Measurements from ENCODE around the gene SLC25A22. TPM values are rescaled to one million over a fixed set of nuclear protein-coding genes. Genes with fewer than 3 reads are reported as not detected.
A peak's percentile ranks its signal among the peaks of the same experiment; 100 is the strongest.

The SLC25A22 gene
- total and polyA plus RNA-seq, 2 donors (not counting 1 experiment from before 2014, with no cell fraction given): 9.9 to 10.4 TPM

GRCh38 chr11:843818-844692, 46.0 kb upstream of the SLC25A22 start:
- Histone ChIP-seq H3K27ac (ENCODE audit: insufficient read depth, low read length) (peak overlapping the region; percentile 87), H3K9me3 (ENCODE audit: control insufficient read depth, insufficient read depth, low read depth, low read length) (no peaks in the 10 kb centered on the region), H3K4me2 (ENCODE audit: extremely low read depth, insufficient read depth, low read length) (peak overlapping the region; percentile 61), H3K27me3 (ENCODE audit: control insufficient read depth, insufficient read depth, low read length) (no peaks in the 10 kb centered on the region), H3K36me3 (ENCODE audit: control insufficient read depth, insufficient read depth, low read length) (peaks cover 20% of the 10 kb centered on the region), H3K9ac (ENCODE audit: insufficient read depth, low read length) (peak overlapping the region; percentile 95), H4K20me1 (ENCODE audit: control insufficient read depth, extremely low read depth, insufficient read depth, low read length) (peaks cover 5% of the 10 kb centered on the region), H3K4me3 (replicated peaks in 1 of 4; ENCODE audit: control extremely low read depth in 1 of 4, insufficient read depth in 1 of 4, low read depth in 3 of 4, low read length in 4 of 4) (peak overlapping the region; percentile 59 to 96 (median 89)), H3K4me1 (ENCODE audit: control insufficient read depth, extremely low read depth, insufficient read depth, low read length) (peaks cover 41% of the 10 kb centered on the region), H2AFZ (ENCODE audit: low read length) (no peak overlapping the region), H3K79me2 (ENCODE audit: control insufficient read depth, insufficient read depth, low read length) (peaks cover 73% of the 10 kb centered on the region)
- peak; percentile 93 to 96 for DNase-seq (ENCODE audit: low read depth in 2 of 2)
- no peak for TF ChIP-seq CTCF (conservative IDR thresholded peaks at IDR 0.05 in 1 of 2, IDR thresholded peaks at IDR 0.05 in 1 of 2; ENCODE audit: low read depth in 1 of 2, low read length in 2 of 2)
- no peak for TF ChIP-seq EZH2 (IDR thresholded peaks at IDR 0.05; ENCODE audit: low read length, missing control alignments)

- Histone ChIP-seq H3K9me3 (ENCODE audit: control insufficient read depth, insufficient read depth, low read depth, low read length) (no peaks in the 10 kb centered on the region), H2AFZ (ENCODE audit: low read length) (no peak overlapping the region), H3K4me3 (replicated peaks in 1 of 4; ENCODE audit: control extremely low read depth in 1 of 4, insufficient read depth in 1 of 4, low read depth in 3 of 4, low read length in 4 of 4) (peak overlapping the region; percentile 59 to 96 (median 89)), H3K27me3 (ENCODE audit: control insufficient read depth, insufficient read depth, low read length) (no peaks in the 10 kb centered on the region), H4K20me1 (ENCODE audit: control insufficient read depth, extremely low read depth, insufficient read depth, low read length) (peaks cover 5% of the 10 kb centered on the region), H3K27ac (ENCODE audit: insufficient read depth, low read length) (peak overlapping the region; percentile 87), H3K36me3 (ENCODE audit: control insufficient read depth, insufficient read depth, low read length) (peaks cover 23% of the 10 kb centered on the region), H3K4me2 (ENCODE audit: extremely low read depth, insufficient read depth, low read length) (peak overlapping the region; percentile 61), H3K9ac (ENCODE audit: insufficient read depth, low read length) (peak overlapping the region; percentile 95), H3K4me1 (ENCODE audit: control insufficient read depth, extremely low read depth, insufficient read depth, low read length) (peaks cover 34% of the 10 kb centered on the region), H3K79me2 (ENCODE audit: control insufficient read depth, insufficient read depth, low read length) (peaks cover 75% of the 10 kb centered on the region)
- no peak for DNase-seq (ENCODE audit: low read depth in 2 of 2)
- TF ChIP-seq CTCF (conservative IDR thresholded peaks at IDR 0.05 in 1 of 2, IDR thresholded peaks at IDR 0.05 in 1 of 2; ENCODE audit: low read depth in 1 of 2, low read length in 2 of 2): no peak
Measured at GRCh38 chr11:843086-843734, 45.1 kb upstream of the SLC25A22 start.

- H4K20me1 ChIP-seq (ENCODE audit: control insufficient read depth, extremely low read depth, insufficient read depth, low read length): peaks cover 5% of the 10 kb centered on the region
- TF ChIP-seq EZH2 (IDR thresholded peaks at IDR 0.05; ENCODE audit: low read length, missing control alignments) (no peak), CTCF (conservative IDR thresholded peaks at IDR 0.05 in 1 of 2, IDR thresholded peaks at IDR 0.05 in 1 of 2; ENCODE audit: low read depth in 1 of 2, low read length in 2 of 2) (no peak)
- H3K4me2 ChIP-seq (ENCODE audit: extremely low read depth, insufficient read depth, low read length): peak within 1 kb of the TSS; percentile 99
- H3K9ac ChIP-seq (ENCODE audit: insufficient read depth, low read length): peak within 1 kb of the TSS; percentile 95
- H3K27me3 ChIP-seq (ENCODE audit: control insufficient read depth, insufficient read depth, low read length): no peaks in the 10 kb centered on the region
- no peaks in the 10 kb centered on the region for H3K9me3 ChIP-seq (ENCODE audit: control insufficient read depth, insufficient read depth, low read depth, low read length)
- DNase-seq (ENCODE audit: low read depth in 2 of 2): peak; percentile 86 to 88
- H3K27ac ChIP-seq (ENCODE audit: insufficient read depth, low read length): peak within 1 kb of the TSS; percentile 87
- H3K4me3 ChIP-seq (replicated peaks in 1 of 4; ENCODE audit: control extremely low read depth in 1 of 4, insufficient read depth in 1 of 4, low read depth in 3 of 4, low read length in 4 of 4): peak within 1 kb of the TSS; percentile 85 to 96 (median 91)
- peaks cover 40% of the 10 kb centered on the region for H3K4me1 ChIP-seq (ENCODE audit: control insufficient read depth, extremely low read depth, insufficient read depth, low read length)
- no peak within 1 kb of the TSS for H2AFZ ChIP-seq (ENCODE audit: low read length)
- H3K36me3 ChIP-seq (ENCODE audit: control insufficient read depth, insufficient read depth, low read length): peaks cover 30% of the 10 kb centered on the region
- peaks cover 76% of the 10 kb centered on the region for H3K79me2 ChIP-seq (ENCODE audit: control insufficient read depth, insufficient read depth, low read length)
Measured at GRCh38 chr11:842370-843002, 44.4 kb upstream of the SLC25A22 start, which contains the start of the genes POLR2L and TSPAN4. Gene POLR2L (minus strand): TSS chr11:842529. CDS start chr11:842508, 21 bp downstream. Gene TSPAN4 (plus strand): TSS chr11:842852. CDS start chr11:850305, 7,453 bp downstream.
